HG03045 (cell line): Measurements from ENCODE around the gene CHST8.
"Not testable (repeated sequence)": the region's sequence is repeated elsewhere in the genome, so short reads cannot be mapped to it uniquely, and the experiment has no call there.

Experiments
- ATAC-seq: cut with Tn5 transposase; IDR thresholded peaks from one replicate; pipeline ENCODE4 v1.9.1; 2021; ENCODE audit warnings: mild to moderate bottlenecking, moderate library complexity; ENCODE audit not compliant: unreplicated experiment

The CHST8 gene

DNA sequence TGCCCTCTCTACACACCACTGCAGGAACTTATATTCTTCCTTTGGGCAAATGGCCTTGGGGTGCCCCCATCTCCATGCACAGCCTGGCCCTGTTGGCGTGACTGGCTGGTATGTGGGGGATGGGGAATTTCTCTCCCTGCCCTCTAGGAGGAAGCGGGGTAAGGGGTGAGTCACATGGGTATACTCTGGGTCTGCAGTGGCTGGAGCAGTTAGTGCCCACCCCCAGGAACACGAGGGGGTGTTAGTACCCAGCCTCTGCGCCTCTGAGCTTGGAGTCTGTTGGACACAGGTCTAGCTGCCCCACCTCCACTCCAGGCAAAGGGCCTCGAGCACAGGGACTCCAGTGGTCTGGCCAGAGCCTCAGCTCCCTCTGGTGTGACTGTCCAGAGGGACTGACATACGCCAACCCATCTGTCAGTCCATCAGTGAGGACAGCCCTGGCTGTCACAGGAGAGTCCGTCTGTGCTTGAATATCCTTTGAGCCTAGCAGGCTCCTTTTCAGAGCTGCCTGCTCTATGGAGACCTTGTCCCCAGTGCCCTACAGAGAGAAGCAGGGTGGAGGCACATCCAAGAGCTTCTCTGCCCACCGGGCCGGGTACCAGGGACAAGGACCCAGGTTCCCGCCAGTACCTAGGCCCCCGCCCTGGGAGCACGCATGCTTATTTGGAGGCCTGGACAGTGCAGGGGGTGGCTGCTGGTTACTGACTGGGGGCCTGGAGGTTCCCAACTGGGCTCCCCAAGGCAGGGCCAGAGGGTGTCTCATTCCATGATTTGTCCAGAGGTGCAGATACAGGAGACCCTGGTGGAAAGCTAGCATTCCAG, 66.6 kb downstream of the CHST8 start:
- no peak for ATAC-seq

DNA sequence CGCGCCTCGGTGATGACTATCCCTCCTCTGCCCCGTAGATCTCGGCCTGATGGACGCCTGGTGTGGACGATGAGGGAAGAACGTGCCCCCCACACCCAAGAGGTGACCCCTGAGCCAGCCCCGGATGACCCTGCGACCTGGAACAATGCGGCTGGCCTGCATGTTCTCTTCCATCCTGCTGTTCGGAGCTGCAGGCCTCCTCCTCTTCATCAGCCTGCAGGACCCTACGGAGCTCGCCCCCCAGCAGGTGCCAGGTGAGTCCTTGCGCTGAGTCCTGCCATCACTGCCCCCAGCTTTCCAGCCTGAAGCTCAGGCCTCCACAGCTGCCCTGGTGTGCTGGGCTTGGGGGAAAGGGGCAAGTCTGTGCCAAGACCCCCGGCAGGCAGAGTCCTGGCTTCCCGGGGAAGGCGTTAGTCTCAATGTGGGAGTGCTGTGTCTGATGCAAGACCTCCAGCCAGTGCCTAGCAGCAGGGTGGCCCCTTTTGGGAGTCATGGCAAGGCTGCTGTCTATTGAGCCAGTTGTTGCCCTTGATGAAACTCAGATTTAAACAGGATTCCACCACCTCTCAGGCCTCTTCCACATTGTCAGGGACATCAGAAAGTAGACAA, 67.5 kb downstream of the CHST8 start:
- no peak for ATAC-seq

DNA sequence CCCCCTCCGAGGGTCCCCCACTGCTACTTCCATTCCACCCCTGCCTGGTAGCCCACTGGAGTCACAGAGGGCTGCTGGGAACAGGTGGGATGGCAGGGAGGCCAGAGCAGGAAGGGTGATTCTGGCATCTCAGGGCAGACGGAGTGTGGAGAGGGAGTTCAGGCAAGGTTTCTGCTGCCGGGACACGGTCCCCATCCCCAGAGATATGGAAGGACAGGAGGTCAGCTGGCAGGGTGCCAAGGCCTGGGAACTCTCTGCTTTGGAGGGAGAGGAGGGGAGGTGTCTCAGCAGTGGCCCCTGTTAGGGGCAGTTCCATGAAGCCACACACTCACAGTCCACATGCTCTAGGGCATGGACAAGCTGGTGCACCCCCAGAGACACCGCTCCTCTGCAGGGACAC, 68.1 kb downstream of the CHST8 start:
- ATAC-seq: no peak

DNA sequence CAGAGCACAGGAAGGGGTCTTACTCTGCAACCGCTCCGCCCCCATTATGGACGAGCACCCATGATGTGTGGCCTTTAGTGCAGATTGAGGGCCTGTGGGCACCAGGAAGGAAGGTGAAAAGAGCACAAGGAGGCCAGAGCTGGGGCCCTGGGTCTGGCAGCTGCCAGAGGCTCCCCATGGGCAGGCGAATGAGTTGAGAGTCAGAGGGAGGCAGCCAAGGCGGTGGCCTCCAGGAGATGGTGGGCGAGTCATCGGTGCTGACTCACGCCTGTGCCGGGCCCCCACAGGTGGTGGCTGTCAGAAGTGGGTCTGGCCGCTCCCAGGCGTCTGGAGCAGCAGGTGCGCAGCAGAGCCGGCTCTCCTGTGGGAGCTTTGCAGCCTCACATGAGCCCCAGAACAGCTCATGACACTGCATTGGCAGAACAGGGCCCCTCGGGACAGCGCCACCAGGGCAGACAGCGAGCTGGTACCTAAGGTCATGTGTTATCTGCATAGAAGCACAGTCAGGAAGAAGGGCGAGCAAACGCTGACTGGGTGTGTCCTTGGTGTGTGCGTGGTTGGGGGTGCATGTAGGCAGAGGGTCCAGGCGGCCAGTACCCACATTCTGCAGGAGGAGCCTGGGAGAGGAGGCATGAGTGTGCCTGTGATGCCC, 68.8 kb downstream of the CHST8 start:
- ATAC-seq: no peak

DNA sequence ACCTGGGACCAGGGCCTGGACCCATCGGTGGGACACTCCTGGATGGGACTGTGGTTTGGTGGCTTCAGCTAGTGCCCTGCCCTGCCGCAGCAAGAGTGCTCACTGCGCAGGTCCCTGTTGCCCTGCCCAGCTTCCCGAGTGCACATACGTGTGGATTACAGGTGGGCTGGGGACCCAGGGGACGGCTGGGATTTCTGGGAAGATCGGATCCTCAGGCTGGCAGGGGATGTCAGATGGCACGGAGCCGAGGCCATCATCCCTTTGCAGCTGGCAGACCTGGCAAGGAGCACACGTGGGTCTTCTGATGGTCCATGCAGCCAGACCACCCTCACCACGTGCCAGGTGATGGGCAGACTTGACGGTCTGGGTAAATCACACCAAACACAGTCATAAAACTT, 69.3 kb downstream of the CHST8 start:
- no peak for ATAC-seq

DNA sequence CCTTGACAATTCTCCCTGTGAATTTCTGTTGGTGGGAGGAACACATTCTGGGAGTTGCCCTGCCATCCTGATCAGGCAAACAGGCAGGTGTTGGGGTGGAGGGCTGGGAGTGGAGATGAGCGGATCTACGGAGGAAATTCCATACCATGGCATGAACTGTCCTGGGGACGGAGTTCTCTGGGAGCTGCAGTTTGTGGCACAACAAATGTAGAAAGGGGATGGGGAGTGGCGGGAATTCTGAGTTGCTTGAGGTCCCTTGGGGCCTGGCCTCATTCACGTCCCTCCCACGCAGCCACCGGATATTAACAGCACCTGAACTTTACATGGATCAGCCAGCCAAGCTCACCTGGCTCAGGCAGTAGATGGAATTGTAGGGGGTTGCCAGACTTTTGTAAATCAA, 70.0 kb downstream of the CHST8 start:
- no peak for ATAC-seq

DNA sequence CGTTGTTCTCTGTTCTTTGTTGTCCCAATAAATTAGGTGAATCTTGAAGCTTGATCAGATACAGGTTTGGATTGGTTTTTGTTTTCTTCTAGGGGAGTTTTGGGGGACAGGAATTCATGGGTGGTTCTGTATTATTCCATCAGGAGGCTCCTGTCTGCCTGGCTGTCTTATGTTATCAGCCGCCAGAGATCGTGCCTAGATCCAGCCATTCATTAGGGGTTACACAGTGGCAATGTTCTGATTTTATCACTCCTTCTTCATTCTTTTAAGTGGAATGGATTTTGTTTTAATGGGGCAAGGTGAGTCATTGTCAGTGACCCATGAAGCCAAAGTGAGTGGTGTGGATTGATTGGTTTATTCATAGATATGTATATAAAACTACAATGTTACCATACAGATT, 71.9 kb downstream of the CHST8 start:
- ATAC-seq: no peak

DNA sequence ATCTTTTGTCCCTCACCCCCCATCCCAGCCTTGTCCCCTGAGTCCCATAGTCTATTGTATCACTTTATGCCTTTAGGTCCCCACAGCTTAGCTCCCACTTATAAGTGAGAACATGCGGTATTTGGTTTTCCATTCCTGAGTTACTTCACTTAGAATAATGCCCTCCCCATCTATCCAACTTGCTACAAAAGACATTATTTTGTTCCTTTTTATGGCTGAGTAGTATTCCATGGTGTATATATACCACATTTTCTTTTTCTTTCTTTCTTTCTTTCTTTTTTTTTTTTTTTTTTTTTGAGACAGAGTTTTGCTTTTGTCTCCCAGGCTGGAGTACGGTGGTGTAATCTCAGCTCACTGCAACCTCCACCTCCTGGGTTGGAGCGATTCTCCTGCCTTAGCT, 73.8 kb downstream of the CHST8 start:
- ATAC-seq: not testable (repeated sequence)

DNA sequence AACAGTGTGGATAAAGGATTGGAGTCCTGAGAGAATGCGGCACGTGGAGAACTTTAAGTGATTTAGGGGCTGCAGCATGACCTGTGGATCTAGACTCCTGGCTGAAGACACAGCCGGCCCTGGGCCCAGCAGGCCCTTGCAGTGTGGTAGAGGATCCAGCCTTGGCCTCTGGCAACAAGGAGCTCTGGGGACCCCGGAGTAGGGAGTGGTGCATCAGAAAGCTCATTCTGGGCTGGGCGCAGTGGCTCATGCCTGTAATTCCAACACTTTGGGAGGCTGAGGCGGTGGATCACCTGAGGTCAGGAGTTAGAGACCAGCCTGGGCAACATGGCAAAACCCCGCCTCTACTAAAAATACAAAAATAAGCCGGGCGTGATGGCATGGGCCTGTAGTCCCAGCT, 76.0 kb downstream of the CHST8 start:
- ATAC-seq: no peak

DNA sequence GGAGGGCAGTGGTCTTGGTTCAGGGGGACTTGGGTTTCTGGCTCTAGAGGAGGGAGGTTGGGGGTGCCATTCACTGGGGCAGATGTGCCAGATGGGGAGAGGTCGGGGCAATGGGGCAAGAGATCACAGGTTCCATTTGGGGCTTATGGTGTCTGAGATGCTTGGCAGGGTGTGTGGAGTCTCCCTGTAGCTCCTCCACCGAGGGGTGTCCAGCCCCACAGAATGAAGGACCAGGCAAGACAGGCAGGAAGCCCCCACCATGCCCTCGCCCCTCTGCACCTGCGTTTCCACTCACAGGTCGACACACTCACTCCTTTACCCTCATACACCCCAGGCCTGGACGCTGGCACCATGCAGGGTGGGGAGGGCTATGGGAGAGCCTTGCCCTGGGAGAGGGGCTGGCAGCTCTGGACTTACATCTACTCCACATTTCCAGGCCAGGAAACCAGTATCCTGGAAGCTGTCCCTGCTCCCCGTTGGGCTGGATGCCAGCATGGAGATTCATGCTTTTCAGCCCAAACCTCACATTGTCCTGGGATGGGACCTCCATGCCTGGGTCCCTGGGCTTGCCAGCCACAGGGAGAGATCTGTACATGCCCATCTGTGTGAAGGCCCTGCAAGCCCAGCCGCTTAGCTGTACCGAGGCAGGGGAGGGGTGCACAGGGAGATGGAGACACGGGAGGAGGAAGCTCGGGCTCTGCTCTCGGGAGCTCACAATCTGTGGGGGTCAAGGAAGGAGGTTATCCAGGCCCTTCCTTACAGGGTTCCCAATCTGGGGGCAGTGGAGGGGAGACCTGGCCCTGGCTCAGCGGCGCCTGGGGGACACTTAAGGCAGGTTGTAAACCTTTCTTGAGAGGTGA, 77.1 kb downstream of the CHST8 start:
- ATAC-seq: no peak

DNA sequence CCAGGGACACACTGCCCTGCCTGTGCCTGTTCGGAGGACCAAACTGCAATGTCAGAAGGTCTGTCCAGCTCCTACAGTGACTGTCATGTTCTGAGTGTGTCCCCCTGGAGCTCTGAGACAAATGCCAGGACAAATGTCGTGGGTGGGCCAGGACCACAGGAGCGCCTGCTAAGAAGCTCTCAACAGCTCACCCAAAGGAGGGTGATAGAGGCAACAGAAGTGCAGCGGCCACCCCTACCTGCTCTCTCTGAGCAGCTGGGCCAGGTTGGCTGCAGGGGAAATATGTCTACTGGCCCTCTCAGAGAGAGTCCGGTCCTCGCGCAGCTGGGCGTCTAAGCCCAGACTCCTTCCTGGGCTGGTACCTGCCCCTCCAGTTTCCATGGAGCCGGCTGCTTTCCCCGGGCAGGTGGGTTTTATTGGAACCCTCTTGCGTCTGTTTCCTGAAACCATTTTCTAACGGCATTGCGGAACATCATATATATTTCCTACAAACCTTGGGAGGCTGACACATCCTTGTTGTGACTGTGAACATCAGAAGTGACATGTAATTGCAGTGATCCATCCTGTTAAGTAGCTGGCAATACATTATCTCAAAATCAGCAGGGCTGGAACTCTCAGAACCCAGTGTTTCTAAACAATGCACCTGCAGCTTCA, 78.1 kb downstream of the CHST8 start:
- ATAC-seq: no peak

DNA sequence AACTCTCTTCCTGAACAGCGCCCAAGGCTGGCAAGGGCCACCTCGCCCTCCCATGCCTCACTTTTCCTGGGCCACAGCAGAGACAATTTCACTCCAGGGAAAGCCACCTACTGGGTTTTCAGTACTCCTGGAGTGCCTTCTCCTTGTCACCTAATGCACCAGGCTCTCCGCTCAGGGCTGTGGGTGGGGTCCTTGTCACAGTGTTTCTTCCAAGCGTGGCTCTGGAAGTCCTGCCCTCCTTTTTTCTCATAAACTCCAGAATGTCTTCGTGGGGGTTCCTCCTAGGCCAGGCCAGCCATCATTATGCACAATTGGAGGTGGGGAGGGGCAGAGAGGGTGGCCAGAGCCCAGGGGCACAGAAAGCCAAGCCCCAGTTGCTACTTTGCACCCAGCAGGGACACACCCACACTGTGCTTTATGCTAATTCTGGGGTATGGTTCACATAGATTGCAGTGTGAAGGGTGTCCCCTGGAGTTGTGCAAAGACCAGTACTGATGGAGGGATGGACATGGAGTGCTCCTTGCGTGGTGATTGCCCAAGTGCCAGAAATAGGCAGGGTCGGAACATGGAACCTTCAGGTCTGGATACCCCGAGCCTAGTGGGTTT, 78.8 kb downstream of the CHST8 start:
- no peak for ATAC-seq

DNA sequence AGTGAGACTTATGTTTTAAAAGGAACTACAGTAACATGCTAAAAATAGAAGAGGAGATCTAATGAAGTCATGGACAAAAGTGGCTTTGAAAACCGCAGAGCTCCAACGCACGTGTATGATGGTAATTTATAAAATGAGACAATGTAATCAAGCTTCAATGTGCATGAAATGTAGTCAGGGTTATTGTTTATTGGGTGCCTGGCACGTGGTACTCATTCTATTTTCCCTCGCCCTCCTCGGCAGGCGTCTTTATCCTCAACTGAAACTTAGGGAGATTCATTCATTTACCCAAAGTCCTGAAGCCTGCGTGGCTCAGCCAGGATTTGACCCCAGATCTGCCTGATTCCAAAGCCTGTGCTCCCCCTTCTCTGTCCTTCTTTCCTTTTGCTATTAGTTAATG, 79.8 kb downstream of the CHST8 start:
- ATAC-seq: no peak

DNA sequence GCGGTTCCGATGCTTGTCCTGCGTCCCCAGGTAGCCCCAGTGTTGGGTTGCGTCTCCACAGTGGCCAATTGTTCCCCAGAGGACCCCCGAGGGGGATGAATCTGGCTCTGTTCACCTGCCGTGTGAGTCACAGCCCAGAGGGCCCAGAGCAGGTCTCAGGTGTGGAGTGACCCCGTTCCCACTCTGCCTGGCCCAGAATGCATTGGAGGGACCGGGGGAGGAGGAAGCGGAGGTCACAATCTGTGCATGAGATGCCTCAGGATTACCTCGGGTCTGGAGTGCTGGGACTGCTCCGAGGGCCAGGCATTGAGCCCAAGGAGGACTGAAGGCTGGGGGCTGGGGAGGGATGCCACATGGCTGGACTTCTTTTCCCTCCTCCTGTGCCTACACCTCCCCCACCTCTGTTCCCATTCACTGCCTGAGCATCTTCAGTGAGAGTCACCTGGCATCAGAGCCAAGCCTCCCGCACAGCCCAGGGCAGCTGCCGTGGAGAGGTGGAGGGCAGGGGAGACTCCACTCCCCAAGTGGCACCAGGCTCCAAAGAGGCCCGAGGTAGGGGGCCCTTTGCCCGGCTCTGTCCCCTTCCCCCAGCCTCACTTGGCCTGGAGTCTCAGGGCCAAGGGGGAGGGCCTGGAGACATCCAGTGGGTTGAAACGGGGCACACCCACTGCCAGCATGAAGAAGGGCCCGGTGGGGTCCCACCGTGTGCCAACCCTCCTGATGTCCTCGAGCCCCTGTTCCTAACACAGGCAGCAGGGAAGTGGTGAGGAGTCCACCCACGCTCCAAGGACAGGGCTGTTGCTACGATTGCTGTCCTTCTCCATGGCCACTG, 81.1 kb downstream of the CHST8 start:
- ATAC-seq: no peak

DNA sequence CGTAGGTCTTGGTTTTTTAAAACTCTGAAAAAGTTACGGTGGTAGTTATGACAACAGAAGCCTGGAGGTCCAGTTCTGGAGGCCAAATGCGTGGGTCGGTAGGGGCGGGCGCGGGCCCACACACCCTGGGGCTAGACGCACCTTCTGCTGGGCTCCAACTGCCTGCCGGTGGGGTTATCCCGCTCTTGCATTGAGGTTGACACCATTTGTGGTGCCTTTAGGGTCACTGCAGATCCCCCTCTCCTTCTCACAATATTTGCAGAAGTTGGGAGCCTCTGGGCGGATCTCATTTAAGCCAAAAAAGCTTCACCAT, 81.6 kb downstream of the CHST8 start:
- ATAC-seq: no peak

DNA sequence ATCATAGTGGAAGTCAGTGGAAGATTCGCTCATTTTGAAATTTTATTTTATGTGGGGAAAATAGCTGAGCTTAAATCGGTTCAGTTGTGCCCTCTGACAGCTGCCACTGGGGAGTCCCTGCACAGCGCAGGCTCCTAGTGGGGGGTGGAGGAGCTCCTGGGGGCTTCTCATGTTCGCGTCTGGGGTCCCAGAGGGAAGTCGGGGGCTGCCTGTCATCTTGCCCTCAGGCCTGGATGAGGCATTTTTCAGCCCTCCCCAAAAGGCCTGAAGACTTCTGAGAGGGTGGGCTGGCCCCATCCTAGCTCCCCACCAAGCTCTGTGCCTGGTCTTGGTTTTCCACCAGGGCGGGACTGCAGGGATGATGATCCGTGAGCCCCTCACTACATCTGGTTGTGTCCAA, 82.1 kb downstream of the CHST8 start:
- no peak for ATAC-seq

DNA sequence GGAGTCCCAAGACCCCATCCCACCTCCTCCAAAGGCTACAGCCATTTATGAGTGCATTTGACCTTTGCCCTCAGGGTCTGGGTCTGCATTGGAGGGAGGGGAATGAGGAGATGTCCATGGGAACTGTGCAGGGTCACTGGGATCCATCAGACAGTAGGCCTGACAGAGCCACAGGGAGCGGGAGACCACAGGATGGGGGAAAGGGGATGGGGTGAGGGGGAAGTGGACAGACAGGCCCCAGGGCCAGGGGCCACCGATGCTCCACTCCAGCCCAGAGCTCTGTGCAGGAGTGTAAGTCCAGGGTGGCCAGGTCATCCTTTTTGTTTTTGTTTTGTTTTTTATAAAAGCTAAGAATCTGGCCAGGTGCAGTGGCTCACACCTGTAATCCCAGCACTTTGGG, 82.5 kb downstream of the CHST8 start:
- ATAC-seq: no peak

DNA sequence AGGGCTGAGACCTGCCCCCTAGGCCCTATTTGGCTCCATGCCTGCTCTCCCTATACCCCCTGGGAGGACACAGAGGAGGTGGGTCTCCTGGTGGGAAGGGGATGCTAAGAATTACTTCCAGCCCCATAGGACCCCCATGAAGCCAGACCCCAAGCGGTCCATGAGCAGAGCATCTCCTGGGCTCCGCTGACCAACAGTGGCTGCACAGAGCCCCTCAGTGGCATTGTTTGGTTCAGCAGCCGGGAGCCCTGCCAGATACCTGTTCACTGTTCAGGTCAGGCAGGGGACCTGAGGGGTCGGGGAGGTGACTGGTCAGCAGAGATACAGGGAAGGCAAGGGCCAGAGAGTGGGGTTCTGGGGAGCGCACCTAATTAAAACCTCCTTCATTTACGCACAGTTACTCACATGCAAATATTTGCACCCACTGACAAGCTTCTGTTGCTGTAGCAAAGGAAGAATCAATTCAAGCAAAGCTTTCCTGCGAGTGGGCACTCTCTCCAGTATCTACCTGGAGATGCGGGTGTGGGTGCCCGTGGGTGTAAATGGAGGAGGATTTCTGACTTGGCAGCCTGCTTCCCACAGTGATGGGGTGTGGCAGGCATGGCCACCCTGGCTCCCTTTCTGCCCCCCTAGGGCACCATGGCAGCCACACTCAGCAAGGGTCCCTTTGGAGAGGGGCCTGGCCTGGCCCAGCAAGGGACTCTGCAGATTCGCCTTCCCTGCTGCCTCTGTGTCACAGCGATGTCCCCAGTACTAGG, 83.5 kb downstream of the CHST8 start:
- no peak for ATAC-seq

DNA sequence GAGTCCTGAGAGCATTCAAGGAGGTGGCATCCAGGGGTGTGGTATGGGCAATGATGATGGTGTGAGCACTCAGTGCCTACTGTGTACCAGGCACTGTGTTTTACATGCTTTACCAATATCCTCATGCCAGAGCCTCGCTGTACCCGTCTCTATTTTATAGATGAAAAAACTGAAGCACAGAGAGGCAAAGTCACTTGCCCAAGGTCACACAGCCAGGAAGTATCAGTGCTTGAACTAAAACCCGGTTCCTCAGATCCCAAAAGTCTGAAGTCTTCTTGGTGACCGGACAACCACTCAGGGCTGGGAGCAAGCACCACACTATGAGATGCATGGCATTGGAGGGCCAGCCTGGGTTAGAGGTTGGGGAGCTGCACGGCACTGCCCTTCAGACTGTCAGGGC, 84.1 kb downstream of the CHST8 start:
- no peak for ATAC-seq
